Esophagus squamous epithelium (tissue), 4 donors: ENCODE results near the gene TNFRSF13B.

ENCODE experiments used
- CTCF ChIP-seq, 6 experiments: fragments of 450-650 bp in 4 of 6; fragments of 200-600 bp in 2 of 6; sonication (generic) in 2 of 6; IDR thresholded peaks; one replicate each; pipeline ENCODE4 v1.5.1; 2016 to 2019; ENCODE audit warnings: antibody characterized with exemption in 6 of 6, mild to moderate bottlenecking in 4 of 6, moderate library complexity in 4 of 6
- POLR2A ChIP-seq, 4 donors: fragments of 450-650 bp; IDR thresholded peaks; one replicate each; pipeline ENCODE4 v1.6.1; 2017; ENCODE audit warnings: antibody characterized with exemption in 4 of 4, mild to moderate bottlenecking in 4 of 4, moderate library complexity in 3 of 4

- TF ChIP-seq CTCF (IDR thresholded peaks at IDR 0.05) (no peak), POLR2A (IDR thresholded peaks at IDR 0.05) (no peak)
Observed at GRCh38 chr17:16910341-16910740, 61.6 kb downstream of the TNFRSF13B start.
